Left colon (tissue), 2 donors: ENCODE results near the gene IQSEC3. TPM values are rescaled to one million over a fixed set of nuclear protein-coding genes. Genes with fewer than 3 reads are reported as not detected.
"Not testable (repeated sequence)": the region's sequence is repeated elsewhere in the genome, so short reads cannot be mapped to it uniquely, and the experiment has no call there.

Experiments
- ATAC-seq: fragments of 200-7000 bp; cut with Tn5 transposase; one replicate; pipeline ENCODE4 v1.9.1; 2020; ENCODE audit warnings: mild to moderate bottlenecking, moderate library complexity
- DNase-seq, 2 donors: peaks; one replicate each; pipeline ENCODE4 v3.0.0-alpha.2; 2020
- intact Hi-C, 2 donors: fragments of 100-400 bp; cut with DNase I in 1 of 2; cut with micrococcal nuclease in 1 of 2; formaldehyde crosslinking; loops; one replicate each; pipeline versions ENCODE4 v1.11.2 to v1.14.0; 2022; cut with DNase I, micrococcal nuclease
- total RNA-seq, 2 donors: library from RNA; stranded (reverse); fragmentation: NEBNext Ultra II Directional; extraction: Animal tissue kit (Norgen Biotek cat#: 25700); gene quantifications; one replicate each; pipeline ENCODE4 v1.2.1, GENCODE V29; 2021
- donor health status: DM: no; HTN: no; CAD: no.
- donor health status: DM: yes; HTN: yes; CAD: no.

Gene IQSEC3
- total RNA-seq, 2 donors from 2014 or later = 0.03 to 0.98 TPM

- ATAC-seq, intact Hi-C loops, DNase-seq: not testable (repeated sequence)
Measured at GRCh38 chr12:49149-49548, 17.4 kb upstream of the IQSEC3 start.

- intact Hi-C loops, ATAC-seq, DNase-seq: not testable (repeated sequence)
Measured at GRCh38 chr12:51087-51486, 15.5 kb upstream of the IQSEC3 start.

GRCh38 chr12:51962-52361 is 14.6 kb upstream of the IQSEC3 start:
- not testable (repeated sequence) for ATAC-seq

GRCh38 chr12:52902-53734 is 13.4 kb upstream of the IQSEC3 start:
- ATAC-seq, DNase-seq, intact Hi-C loops: not testable (repeated sequence)

More at GRCh38 chr12:51962-52361, 14.6 kb upstream of the IQSEC3 start:
- DNase-seq, intact Hi-C loops: not testable (repeated sequence)

GRCh38 chr12:53735-54730 is 12.5 kb upstream of the IQSEC3 start:
- ATAC-seq (no peak), DNase-seq (no peak)
- intact Hi-C loops = no loop called here

GRCh38 chr12:54750-55535 is 11.6 kb upstream of the IQSEC3 start:
- intact Hi-C loops = no loop called here
- DNase-seq (no peak), ATAC-seq (no peak)

- intact Hi-C loops = no loop called here
- ATAC-seq (no peak), DNase-seq (no peak)
Measured at GRCh38 chr12:56683-57346, 9.8 kb upstream of the IQSEC3 start.

- no peak for DNase-seq
- no peak for ATAC-seq
- intact Hi-C loops = no loop called here
Measured at GRCh38 chr12:57539-57938, 9.0 kb upstream of the IQSEC3 start.

- ATAC-seq (no peak), DNase-seq (no peak)
- intact Hi-C loops = no loop called here
Measured at GRCh38 chr12:58832-59231, 7.7 kb upstream of the IQSEC3 start.

GRCh38 chr12:61845-62244 is 4.7 kb upstream of the IQSEC3 start:
- intact Hi-C loops, DNase-seq, ATAC-seq: not testable (repeated sequence)

- DNase-seq, intact Hi-C loops, ATAC-seq: not testable (repeated sequence)
Measured at GRCh38 chr12:65491-66063, 990 bp upstream of the IQSEC3 start.

GRCh38 chr12:66782-67504 is 376 bp downstream of the IQSEC3 start:
- ATAC-seq = peak; percentile 98
- peak in 1 of 2 donors; percentile 16 for DNase-seq
- intact Hi-C loops = not testable (repeated sequence)

- DNase-seq, intact Hi-C loops, ATAC-seq: not testable (repeated sequence)
Measured at GRCh38 chr12:69677-70076, 3.1 kb downstream of the IQSEC3 start.

- intact Hi-C loops, ATAC-seq, DNase-seq: not testable (repeated sequence)
Measured at GRCh38 chr12:70541-70940, 4.0 kb downstream of the IQSEC3 start.

GRCh38 chr12:72018-72417 is 5.5 kb downstream of the IQSEC3 start:
- ATAC-seq, intact Hi-C loops, DNase-seq: not testable (repeated sequence)

- DNase-seq = not testable (repeated sequence)
Measured at GRCh38 chr12:74420-75190, 8.0 kb downstream of the IQSEC3 start.

More at GRCh38 chr12:74420-75190, 8.0 kb downstream of the IQSEC3 start:
- intact Hi-C loops, ATAC-seq: not testable (repeated sequence)
